Keratinocyte (primary cell): ENCODE results near the gene GLT6D1.

ENCODE experiments used
- CTCF ChIP-seq, 3 experiments: IDR thresholded peaks in 1 of 3; conservative IDR thresholded peaks in 1 of 3; optimal IDR thresholded peaks in 1 of 3; 2 replicates in 2 of 3; 3 replicates in 1 of 3; pipeline versions ENCODE3 to v1.5.1; 2011; ENCODE audit warnings: low read length in 3 of 3, mild to moderate bottlenecking in 3 of 3, moderate library complexity in 2 of 3, control low read depth in 1 of 3, inconsistent platforms in 1 of 3; ENCODE audit not compliant: insufficient read depth in 2 of 3; ENCODE audit errors: extremely low read depth in 1 of 3
- EZH2 ChIP-seq: IDR thresholded peaks from one replicate; pipeline ENCODE4 v1.6.1; 2012; ENCODE audit warnings: inconsistent platforms, mild to moderate bottlenecking, low read length, moderate library complexity

- TF ChIP-seq CTCF (optimal IDR thresholded peaks at IDR 0.05 in 1 of 3, IDR thresholded peaks at IDR 0.05 in 1 of 3, conservative IDR thresholded peaks at IDR 0.05 in 1 of 3; ENCODE audit: extremely low read depth in 1 of 3, insufficient read depth in 2 of 3, low read length in 3 of 3) (no peak), EZH2 (no peak)
Observed at GRCh38 chr9:135618866-135619598, 20.3 kb downstream of the GLT6D1 start.
